Measurements from ENCODE around the gene GNG13.

- TF ChIP-seq, protein P1, sequence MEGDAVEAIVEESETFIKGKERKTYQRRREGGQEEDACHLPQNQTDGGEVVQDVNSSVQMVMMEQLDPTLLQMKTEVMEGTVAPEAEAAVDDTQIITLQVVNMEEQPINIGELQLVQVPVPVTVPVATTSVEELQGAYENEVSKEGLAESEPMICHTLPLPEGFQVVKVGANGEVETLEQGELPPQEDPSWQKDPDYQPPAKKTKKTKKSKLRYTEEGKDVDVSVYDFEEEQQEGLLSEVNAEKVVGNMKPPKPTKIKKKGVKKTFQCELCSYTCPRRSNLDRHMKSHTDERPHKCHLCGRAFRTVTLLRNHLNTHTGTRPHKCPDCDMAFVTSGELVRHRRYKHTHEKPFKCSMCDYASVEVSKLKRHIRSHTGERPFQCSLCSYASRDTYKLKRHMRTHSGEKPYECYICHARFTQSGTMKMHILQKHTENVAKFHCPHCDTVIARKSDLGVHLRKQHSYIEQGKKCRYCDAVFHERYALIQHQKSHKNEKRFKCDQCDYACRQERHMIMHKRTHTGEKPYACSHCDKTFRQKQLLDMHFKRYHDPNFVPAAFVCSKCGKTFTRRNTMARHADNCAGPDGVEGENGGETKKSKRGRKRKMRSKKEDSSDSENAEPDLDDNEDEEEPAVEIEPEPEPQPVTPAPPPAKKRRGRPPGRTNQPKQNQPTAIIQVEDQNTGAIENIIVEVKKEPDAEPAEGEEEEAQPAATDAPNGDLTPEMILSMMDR (conservative IDR thresholded peaks at IDR 0.05; ENCODE audit: low read depth, low read length): no peak
- no peak for TF ChIP-seq EZH2phosphoT487 (IDR thresholded peaks at IDR 0.05; ENCODE audit: borderline replicate concordance, low read length)
- TF ChIP-seq EZH2 (IDR thresholded peaks at IDR 0.05; ENCODE audit: low read length, unreplicated experiment): no peak
Observed at GRCh38 chr16:802914-803753, 2.6 kb upstream of the GNG13 start.

Measured in PC-3 (cell line).